HCT116 (cell line): ENCODE measurements around the gene PDE6A.

Experiments
- CBX3 ChIP-seq: IDR thresholded peaks from 2 replicates; pipeline ENCODE4 v1.6.1; 2012; ENCODE audit warnings: low read depth
- CEBPB ChIP-seq: IDR thresholded peaks from 2 replicates; pipeline ENCODE4 v1.6.1; 2012; ENCODE audit warnings: low read depth
- EZH2 ChIP-seq: fragments of 200-600 bp; sonication (generic); IDR thresholded peaks from 2 replicates; pipeline ENCODE4 v1.6.1; 2017; ENCODE audit warnings: antibody characterized with exemption, mixed run types
- JUND ChIP-seq: IDR thresholded peaks from 2 replicates; pipeline ENCODE4 v1.6.1; 2012
- POLR2A ChIP-seq: IDR thresholded peaks from 2 replicates; pipeline ENCODE4 v1.7.0; 2011; ENCODE audit warnings: borderline replicate concordance; ENCODE audit not compliant: insufficient read depth, insufficient read length; ENCODE audit errors: extremely low read depth
- POLR2AphosphoS5 ChIP-seq: IDR thresholded peaks from 2 replicates; pipeline ENCODE4 v1.6.1; 2011; ENCODE audit warnings: mild to moderate bottlenecking, low read depth, low read length, moderate library complexity
- RAD21 ChIP-seq: IDR thresholded peaks from 2 replicates; pipeline ENCODE4 v1.6.1; 2012; ENCODE audit warnings: low read depth, mild to moderate bottlenecking
- SIN3A ChIP-seq: IDR thresholded peaks from 2 replicates; pipeline ENCODE4 v1.6.1; 2012; ENCODE audit warnings: low read depth
- TCF7L2 ChIP-seq: IDR thresholded peaks from 2 replicates; pipeline ENCODE4 v1.7.0; 2011; ENCODE audit warnings: borderline replicate concordance, inconsistent platforms; ENCODE audit not compliant: insufficient read depth, insufficient read length; ENCODE audit errors: extremely low read depth
- ZFX ChIP-seq: fragments of 450-650 bp; IDR thresholded peaks from 2 replicates; pipeline ENCODE4 v1.6.1; 2017
- ZNF274 ChIP-seq: fragments of 200-500 bp; sonication (Bioruptor generic); IDR thresholded peaks from 2 replicates; pipeline ENCODE4 v1.6.1; 2014; ENCODE audit warnings: mild to moderate bottlenecking, low read depth, low read length, inconsistent platforms
- TF ChIP-seq, protein P1 (sequence below), 3 experiments: fragments of 200-600 bp in 1 of 3; sonication (generic) in 1 of 3; IDR thresholded peaks in 2 of 3; conservative IDR thresholded peaks in 1 of 3; 2 replicates each; pipeline ENCODE4 v1.5.1; 2012 to 2017; ENCODE audit warnings: low read depth in 2 of 3, low read length in 2 of 3, antibody characterized with exemption in 1 of 3, borderline replicate concordance in 1 of 3, control low read depth in 1 of 3, mild to moderate bottlenecking in 1 of 3, mixed read lengths in 1 of 3, mixed run types in 1 of 3, moderate library complexity in 1 of 3; ENCODE audit not compliant: insufficient read depth in 1 of 3

DNA sequence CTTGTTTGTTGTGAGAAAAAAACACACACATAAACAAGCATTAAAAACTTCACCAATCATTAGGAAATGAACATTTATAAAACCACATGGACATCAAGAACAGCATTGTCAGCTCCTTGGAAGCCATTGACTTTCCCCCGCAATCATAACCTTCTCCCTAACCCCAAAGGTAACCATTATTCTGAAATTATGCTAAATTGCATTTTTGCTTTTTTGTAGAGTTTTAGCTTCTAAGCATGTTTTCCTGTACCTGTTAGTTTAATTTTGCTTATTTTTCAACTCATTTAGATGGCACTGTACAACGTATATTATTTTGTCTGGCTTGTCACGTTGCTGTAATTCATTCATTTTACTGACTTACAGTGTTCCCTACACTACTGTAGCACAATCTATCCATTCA lies 36.8 kb downstream of the PDE6A start:
- TF ChIP-seq, protein P1, sequence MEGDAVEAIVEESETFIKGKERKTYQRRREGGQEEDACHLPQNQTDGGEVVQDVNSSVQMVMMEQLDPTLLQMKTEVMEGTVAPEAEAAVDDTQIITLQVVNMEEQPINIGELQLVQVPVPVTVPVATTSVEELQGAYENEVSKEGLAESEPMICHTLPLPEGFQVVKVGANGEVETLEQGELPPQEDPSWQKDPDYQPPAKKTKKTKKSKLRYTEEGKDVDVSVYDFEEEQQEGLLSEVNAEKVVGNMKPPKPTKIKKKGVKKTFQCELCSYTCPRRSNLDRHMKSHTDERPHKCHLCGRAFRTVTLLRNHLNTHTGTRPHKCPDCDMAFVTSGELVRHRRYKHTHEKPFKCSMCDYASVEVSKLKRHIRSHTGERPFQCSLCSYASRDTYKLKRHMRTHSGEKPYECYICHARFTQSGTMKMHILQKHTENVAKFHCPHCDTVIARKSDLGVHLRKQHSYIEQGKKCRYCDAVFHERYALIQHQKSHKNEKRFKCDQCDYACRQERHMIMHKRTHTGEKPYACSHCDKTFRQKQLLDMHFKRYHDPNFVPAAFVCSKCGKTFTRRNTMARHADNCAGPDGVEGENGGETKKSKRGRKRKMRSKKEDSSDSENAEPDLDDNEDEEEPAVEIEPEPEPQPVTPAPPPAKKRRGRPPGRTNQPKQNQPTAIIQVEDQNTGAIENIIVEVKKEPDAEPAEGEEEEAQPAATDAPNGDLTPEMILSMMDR (IDR thresholded peaks at IDR 0.05 in 2 of 3, conservative IDR thresholded peaks at IDR 0.05 in 1 of 3; ENCODE audit: borderline replicate concordance in 1 of 3, insufficient read depth in 1 of 3, low read depth in 2 of 3, low read length in 2 of 3): no peak
- TF ChIP-seq POLR2A: no peak
- TF ChIP-seq JUND: no peak
- no peak for TF ChIP-seq POLR2AphosphoS5
- TF ChIP-seq CEBPB: no peak
- TF ChIP-seq TCF7L2: no peak
- no peak for TF ChIP-seq EZH2
- TF ChIP-seq ZNF274: no peak
- no peak for TF ChIP-seq CBX3
- TF ChIP-seq RAD21: no peak
- TF ChIP-seq ZFX: no peak
- TF ChIP-seq SIN3A: no peak
